Inflammatory macrophage (primary cell): ENCODE data around the gene PLEKHA7.
"Not testable (repeated sequence)": the region's sequence is repeated elsewhere in the genome, so short reads cannot be mapped to it uniquely, and the experiment has no call there.

Source experiments
- DNase-seq, 2 donors: peaks; one replicate each; pipeline ENCODE4 v3.0.0-alpha.2; 2020 to 2022

PLEKHA7 gene

DNA sequence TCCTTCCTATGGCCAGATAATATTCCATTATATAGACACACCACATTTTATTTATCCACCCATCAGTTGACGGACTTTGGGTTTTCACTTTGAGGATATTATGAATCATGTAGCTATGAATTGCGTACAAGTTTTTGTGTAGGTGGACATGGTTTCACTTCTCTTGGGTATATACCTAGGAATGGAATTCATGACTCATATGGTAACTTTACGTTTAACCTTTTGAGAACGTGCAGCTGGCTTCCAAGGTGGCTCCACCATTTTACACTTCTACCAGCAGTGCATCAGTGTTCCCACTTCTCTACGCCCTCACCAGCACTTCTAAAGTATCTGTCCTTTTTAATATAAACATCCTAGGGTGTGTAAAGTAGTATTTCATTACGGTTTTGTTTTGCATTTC, 112.0 kb downstream of the PLEKHA7 start:
- DNase-seq = peak; percentile 13 to 23

DNA sequence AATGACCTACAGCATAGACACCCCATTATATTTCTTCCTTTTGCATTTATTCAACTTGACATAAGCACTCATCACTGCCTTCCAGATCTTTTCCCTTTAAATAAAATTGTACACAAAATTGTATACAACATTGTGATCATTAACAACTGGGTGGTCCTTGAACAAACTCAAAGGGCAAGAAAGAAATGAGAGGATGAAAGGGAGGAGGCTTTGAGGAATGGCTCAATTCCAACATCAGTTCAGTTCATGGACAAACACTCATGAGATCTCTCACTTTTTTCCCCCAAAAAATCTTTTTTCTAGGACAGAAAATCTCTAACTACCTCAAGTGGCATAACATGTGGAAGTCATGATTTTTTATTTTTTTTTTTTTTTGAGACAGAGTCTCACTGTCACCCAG, 113.7 kb downstream of the PLEKHA7 start:
- DNase-seq = no peak

DNA sequence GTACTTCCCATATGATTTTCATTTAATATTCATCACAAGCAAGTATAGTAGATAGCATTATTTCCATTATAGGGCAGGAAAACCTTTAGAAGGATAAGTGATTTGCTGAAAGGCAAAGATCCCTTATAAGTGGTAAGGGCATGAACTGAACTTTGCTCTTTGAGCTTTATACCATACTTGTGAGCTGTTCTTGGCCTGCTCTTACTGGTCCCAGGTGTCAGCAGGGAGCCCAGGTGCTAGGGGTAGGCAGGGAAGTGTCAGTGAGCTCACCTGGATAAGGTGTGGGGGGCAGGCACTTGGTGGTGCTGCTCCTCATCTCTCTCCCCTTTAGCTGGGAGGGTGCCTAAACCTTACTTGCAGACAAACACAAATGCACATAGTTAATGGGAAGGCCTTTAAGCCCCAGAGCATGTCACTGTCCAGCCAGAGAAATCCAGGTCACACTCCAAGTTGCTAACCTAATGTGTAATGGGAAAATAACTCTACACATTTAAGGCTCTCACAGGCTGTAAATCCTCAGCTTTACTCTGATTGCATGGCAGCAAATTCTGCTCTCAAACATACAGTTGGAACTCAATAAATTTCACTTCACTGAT, 114.4 kb downstream of the PLEKHA7 start:
- no peak for DNase-seq

DNA sequence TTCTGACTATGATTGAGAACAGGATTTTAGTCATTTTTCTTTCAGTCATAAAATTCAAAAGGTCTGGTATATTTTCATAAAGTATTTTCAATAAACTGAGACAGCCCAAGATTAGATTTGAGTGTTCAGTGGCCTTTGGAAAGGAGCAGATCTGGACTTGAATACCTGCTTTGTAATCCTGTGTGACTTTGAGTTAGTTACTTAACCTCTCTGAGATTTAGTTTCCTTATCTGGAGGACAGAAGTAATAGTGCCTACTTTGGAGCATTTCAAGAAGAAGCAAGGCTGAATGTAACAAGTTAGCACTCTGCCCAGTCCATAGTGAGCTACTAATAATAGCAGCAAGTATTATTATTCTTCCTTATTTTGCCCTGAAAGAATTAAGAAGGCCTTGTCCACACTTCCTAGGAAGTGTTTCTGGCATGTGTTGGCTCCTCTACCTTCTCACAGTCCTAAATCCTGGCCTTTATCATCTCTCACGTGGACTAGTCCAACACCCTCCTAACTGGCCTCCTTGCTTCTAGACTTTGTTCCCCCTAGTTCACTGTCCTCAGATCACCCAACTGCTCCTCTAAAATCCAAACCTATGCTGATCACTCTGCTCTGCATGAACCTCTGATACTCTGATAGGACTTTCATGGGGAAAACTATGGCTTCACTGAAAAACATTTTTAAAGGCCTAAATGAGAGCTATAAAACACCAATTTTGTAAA, 115.8 kb downstream of the PLEKHA7 start:
- no peak for DNase-seq

DNA sequence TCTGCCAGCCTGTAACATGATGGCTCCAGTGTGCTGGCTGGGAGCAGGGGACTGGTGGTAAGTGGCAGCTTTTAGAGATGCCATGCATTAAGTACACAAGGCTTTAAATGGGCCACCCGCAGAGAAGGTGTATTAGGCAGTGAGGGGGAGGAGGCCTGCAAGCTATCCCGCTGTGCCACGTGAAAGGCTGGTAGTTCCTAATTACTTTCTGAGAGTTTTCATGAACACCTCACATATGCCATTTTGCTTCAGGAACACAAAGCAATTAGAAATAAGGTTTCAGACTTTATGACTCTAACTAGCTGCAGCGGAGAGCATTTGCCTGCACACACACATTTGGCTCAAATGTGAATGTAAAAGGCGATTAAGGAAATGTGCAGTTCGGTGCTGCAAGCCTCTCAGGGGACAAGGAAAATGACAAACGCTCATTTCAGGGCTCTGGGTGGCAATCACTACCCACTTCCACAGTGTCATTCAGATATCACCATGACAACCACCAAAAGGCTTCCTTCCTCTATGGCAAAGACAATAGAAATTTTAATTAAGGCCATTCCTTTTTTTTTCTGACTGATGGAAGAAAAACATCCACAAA, 116.6 kb downstream of the PLEKHA7 start:
- peak; percentile 55 to 66 for DNase-seq

DNA sequence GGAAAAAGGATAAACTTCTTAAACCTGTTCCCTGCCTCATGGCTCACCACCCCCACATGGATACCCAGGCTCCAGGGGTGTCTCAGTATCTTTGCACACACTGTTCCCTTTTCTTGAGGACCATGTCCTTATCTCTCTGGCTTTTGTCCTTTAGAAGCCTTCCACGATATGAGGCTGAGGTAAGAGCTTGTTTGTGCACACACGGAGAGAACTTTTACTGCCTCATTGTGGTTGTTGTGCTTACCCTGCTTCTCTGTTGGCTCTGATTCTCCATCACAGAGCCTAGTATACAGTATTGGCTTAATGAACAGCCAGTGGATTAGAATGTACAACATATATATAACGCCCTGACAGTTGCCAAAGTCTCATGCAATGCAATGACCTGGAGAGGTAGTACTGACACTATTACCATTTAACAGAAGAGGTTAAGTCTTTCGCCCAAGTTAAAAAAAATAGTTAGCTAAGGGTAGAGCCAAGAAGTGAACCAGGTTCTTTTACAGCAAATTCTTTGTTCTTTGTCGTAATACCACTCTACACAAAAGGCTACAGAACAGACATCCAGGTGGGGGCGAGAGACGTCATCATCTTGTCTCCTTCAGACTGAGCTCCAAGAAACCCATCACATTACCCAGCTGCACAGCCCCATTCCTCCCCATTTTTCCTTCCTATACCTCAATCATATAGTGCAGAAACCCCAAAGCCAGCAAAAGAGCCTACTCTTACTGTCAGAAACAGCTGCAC, 117.3 kb downstream of the PLEKHA7 start:
- DNase-seq = no peak

DNA sequence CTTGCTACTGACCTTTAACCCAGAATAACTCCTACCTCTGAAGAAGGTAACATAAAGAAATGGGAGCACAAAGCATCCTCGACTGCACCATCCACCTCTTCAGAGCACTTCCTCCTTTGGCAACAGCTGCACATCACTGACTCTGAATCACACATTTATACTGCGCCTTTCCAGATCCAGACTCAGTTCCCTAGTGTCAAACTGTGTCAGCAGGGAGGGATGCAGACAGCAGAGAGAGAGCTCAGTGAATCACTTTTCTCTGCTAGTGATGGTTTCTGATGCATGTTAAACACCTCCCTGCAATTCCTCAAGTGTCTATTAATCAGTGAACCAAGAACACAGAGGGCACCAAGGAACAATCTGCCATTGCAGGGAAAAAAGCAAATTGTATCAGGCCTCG, 118.9 kb downstream of the PLEKHA7 start:
- DNase-seq = no peak

DNA sequence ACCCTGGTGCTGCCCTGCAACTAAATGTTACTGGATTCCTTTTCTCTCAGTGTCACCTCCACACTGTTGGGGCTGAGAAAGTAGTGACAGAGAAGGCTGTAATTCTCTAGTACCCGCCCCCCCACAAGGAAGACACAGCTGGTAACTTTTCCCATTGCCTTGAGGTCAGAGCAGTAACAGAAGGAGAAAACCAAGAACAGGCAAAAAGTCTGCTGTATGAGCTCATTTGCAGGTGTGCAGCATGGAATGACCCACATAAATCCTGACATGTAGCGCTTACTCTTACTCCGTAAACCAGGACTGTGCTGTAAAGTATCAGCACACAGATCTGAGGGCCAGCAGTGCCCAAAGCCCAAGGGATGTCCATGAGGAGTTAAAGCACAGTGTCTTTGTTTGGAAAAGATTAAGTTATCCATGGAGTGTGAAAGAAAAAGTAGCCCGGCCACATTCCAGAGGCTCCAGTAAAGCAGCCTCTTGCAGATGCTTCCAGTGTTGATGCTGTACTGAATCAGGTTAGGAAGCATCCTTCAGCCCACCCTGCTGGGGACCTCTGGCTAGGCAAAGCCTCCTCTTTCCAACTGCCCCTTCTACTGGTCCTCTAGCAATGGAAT, 120.7 kb downstream of the PLEKHA7 start:
- no peak for DNase-seq

DNA sequence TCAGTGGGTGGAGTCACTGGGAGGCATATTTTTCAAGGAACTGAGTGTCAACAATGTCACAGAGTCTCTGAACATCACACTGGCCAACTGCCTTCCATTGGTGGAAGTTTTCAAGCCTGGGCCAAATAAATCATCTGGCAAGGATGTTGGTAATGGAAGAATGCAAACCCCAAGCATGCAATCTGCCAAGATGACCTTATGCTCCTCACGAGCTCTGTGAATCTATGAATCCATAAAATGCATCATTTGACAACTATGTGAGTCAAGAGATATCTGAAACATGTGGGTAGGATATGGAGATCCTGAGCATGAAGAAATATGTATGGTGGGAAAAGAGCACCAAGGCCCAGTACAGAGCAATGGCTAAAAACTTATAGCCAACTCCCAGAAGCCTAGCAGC, 122.2 kb downstream of the PLEKHA7 start:
- no peak for DNase-seq

DNA sequence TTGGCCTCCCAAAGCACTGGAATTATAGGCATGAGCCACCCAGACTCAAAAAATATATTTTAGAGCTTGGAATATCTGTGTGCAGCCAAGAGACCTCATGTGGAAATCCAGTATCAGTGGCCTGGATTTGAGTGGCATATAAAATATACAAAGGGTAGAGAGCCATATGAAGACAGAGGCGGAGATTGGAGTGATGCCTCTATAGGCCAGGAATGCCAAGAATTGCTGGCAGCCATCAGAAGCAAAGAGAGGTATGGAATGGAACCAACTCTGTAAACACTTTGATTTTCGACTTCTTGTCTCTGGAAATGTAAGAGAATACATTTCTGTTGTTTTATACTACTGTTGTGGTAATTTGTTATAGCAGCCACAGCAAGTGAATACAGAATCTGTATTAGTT, 123.0 kb downstream of the PLEKHA7 start:
- no peak for DNase-seq

DNA sequence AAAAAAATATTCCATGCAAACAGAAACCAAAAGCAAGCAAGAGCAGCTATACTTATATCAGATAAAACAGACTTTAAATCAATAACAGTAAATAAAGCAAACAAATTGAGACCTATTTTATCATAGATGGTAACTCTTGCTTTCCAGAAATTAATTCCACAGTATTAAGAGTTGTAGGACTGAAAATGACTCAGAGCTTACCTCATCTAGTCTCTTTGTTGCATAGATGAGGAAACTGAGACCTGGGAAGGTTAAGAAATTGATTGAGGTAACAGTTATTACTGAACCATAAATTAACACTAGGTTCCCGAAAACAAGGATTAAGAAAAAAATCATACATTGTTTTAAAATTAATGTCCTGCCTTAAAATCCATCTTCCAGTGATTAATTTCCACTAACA, 123.8 kb downstream of the PLEKHA7 start:
- no peak for DNase-seq

DNA sequence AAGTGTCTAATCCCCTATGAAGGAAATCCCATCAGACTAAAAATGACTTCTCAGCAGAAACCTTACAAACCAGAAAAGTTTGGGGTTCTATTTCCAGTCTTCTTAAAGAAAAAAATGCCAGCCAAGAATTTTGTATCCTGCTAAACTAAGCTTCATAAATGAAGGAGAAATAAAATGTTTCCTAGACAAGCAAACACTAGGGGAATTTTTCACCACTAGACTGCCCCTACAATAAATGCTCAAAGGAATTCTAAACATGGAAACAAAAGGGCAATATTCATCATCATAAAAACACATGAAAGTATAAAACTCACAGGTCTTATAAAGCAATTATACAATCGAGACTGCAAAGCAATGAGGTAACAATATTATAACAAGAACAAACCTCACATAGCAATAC, 124.3 kb downstream of the PLEKHA7 start:
- DNase-seq = no peak

DNA sequence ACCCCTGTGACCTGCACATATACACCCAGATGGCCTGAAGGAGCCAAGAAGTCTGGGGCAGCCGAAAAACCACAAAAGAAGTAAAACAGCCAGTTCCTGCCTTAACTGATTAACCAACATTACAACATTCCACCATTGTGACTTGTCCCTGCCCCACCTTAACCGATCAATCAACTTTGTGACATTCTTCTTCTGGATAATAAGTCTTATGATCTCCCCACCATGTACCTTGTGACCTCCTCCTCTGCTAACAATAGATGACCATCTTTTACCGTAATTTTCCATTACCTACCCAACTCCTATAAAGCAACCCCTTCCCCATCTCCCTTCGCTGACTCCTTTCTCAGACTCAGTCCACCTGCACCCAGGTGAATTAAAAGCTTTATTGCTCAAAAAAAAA, 125.2 kb downstream of the PLEKHA7 start:
- DNase-seq = not testable (repeated sequence)

DNA sequence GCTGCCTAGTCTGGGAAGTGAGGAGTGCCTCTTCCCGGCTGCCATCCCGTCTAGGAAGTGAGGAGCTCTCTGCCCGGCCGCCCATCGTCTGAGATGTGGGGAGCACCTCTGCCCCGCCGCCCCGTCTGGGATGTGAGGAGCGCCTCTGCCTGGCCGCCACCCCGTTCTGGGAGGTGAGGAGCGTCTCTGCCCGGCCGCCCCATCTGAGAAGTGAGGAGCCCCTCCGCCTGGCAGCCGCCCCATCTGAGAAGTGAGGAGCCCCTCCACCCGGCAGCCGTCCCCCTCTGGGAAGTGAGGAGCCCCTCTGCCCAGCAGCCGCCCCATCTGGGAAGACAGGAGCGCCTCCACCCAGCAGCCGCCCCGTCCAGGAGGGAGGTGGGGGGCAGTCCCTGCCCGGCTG, 126.3 kb downstream of the PLEKHA7 start:
- not testable (repeated sequence) for DNase-seq

DNA sequence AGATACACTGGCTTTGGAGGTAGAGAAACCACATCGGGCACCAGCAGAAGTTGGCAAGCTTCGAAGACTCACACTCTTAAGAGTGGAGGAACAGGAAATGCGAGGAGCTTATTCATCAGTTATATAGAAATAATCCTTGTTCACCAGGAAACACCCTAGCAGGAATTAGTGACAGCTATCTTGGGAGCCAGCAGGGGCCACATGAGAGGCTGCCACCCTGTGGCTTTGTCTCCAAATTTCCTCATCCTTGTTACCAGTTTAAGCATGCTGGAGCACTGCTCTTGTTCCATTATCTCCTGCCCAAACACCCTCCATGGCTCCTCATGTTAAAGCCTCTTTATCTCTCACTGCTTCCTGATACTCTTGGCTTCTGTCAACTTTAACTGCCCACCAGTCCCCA, 131.0 kb downstream of the PLEKHA7 start:
- peak; percentile 65 to 69 for DNase-seq

DNA sequence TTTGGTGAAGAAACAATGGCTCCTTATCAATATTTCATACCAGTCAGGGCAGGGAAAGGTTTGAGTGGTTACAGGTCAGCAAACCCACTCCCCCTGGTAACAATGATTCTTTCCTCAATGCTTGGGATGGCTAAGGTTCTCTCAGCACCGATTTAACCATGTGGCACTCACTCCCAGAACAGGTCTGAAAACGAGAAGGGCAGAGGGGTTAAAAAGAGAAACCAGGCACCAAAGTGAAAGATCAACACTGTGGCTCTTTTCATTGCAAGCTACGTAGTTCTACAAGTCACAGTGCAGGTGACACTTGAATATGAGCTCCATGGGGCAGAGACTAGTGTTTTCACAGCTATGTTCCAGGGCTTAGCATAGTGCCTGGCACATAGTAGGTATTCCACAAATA, 132.4 kb downstream of the PLEKHA7 start:
- no peak for DNase-seq

DNA sequence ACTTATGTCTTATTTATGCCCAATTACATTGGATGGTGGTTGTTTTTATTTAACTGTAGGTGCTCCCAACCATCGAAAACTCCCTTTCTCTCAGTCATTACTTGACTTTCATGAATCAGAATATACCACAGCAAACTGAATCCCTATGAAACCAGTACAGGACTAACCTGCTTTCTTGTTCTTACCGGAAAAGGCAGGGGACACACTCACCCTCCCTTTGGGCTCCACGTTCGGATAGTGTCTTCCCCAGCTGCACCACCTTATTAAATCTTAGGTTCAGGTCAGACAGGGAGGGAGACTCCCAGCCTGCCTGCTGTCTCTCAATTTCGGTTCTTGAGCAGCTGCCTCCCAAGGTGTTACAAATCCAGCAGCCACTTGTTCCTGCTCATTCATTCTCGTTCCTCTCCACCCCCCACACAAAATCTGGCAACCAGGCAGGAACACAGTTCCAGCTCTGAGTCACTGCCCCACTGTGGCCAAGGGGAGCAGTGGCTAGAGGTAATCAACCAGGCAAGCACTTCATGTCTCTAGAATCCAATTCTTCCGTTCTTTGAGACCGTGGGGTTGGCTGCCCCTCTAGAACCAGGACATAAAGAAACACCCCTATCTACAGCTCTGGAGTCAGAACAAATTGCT, 133.0 kb downstream of the PLEKHA7 start:
- DNase-seq = peak; percentile 10 to 61

DNA sequence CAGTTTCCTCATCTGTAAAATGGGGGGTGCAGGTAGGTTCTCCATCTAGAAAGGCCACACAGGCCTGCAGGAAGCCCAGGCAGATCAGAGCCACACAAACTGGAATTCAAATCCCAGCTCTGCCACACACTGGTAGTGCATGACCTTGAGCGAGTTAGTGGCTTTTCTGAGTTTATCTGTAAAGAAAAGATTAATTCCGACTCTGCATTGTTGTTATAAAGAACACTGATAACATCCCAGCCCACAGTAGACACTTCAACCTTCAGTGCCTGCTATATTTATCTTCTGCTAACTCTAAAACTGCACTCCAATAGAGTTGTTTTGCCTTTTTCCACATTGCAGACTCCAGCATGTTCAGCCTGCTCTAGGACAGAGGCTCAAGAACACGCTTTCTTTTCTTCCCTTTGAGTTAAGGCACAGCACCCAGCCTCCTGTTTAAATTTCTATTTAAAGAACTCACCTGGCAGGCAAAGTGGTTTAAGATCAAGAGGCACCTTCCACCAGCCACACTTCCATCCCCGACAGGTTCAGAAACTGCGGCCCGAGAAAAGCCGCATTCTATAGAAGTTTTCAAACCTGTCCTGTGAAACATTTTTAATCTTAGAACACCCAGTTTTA, 133.9 kb downstream of the PLEKHA7 start:
- DNase-seq = no peak

DNA sequence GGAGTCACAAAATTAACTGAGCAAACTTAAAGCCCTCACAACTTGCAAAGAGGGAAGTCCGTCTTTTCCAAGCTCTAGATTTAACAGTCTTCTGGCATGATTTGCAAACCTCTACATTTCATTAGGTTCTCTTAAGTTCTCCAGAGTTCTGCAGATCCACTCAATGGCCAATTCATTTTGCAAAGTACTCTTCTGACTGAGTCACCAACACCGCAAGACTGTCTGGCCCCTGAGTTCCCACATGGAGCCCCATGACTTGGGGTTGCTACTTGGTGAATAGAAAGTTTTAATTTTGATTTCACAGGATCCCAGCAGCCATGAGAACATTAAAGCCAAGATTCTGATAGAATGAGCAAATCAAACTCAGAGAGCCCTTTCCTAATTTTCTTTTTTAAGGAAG, 134.5 kb downstream of the PLEKHA7 start:
- peak; percentile 4 to 17 for DNase-seq

DNA sequence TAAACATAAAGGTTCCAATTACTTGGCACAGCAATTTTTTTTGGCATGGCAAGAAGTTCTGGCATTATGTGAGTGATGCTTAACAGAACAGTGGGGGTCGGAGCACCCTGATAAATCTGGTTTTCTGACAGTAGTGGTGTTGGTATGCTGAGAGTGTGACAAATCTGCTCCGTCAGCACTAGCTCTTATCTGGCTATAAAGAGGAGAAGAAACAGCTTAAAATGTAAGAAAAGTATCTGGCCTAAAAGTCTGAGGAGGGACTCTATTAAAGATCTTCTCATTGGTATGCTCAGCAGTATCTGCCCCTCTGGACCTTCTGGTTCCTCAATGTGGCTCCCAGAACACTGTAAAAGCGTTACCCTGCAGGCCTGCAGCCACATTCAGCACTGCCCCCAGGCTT, 137.4 kb downstream of the PLEKHA7 start:
- DNase-seq = no peak

DNA sequence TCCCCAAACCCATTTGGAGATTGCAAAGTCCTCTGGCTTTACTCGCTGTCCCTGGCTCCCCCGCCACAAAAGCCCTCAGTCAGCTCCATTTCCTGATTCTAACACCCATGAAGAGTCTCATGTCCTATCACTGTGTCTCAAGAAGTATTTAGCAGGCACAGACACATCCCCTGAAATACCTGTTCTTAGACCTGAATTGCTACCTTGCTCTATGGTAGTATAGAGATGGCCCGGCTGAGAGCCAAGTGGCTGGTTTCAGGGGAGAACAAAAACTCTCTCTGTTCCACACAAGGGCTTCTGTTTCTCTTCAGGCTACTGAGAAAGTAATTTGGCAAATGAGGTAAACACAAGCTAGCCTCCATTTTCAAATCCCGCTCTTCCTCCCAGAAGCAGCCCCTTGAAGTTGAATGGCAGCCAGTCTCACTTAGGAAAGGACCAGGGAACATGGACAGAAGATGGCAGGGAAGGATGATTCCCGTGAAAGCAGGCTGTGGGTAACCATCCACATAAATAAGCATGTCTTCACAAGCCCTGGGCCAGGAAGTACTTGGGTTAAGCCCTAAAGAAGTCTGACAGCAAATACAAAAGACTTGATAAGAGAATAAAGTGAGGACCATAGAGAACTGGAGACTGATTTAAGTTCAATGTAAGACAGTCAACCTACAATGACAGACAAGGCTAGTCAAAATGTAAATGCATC, 138.0 kb downstream of the PLEKHA7 start:
- no peak for DNase-seq
